Brain microvascular endothelial cell (primary cell): ENCODE data around the gene PDP2.

Experiments
- DNase-seq: peaks from one replicate; pipeline ENCODE4 v3.0.0-alpha.2; 2020
- H3K27ac ChIP-seq: fragments of 250-450 bp; sonication (Bioruptor Pico); 2 replicates; pipeline ENCODE4 v1.5.1; 2020; ENCODE audit warnings: mild to moderate bottlenecking, moderate library complexity
- H3K27me3 ChIP-seq: fragments of 250-450 bp; sonication (Bioruptor Pico); replicated peaks from 2 replicates; pipeline ENCODE4 v1.5.1; 2020; ENCODE audit warnings: mild to moderate bottlenecking
- H3K36me3 ChIP-seq: fragments of 250-450 bp; sonication (Bioruptor Pico); replicated peaks from 2 replicates; pipeline ENCODE4 v1.5.1; 2020; ENCODE audit warnings: mild to moderate bottlenecking
- H3K4me3 ChIP-seq: 2 replicates; pipeline ENCODE4 v1.5.1; 2011; ENCODE audit warnings: low read depth, mild to moderate bottlenecking, control low read depth, low read length, moderate library complexity
- CTCF ChIP-seq: IDR thresholded peaks from 2 replicates; pipeline ENCODE4 v1.5.1; 2011; ENCODE audit warnings: low read depth, mild to moderate bottlenecking, moderate library complexity, low read length, control low read depth, inconsistent platforms; ENCODE audit errors: missing control alignments
- in situ Hi-C: cut with HindIII; loops from 2 replicates; pipeline ENCODE4 v1.10.0; 2017; ENCODE audit warnings: low sequenced_read_pairs, low pct_ligation_motif_present

The PDP2 gene

DNA sequence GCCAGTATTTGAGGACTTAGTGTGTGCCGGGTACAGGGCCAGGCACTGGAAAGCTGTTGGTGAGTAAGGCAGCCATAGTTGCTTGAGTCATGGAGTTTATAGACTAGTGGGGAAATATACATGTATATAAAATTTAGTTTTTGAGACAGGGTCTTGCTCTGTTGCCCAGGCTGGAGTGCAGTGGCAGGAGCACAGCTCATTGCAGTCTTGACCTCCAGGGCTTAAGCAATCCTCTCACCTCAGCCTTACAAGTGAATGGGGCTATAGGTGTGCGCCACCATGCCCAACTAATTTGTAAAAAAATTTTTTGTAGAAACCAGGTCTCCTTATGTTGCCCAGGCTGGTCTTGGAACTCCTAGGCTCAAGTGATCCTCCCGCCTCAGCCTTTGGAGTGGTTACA lies 2.4 kb downstream of the PDP2 start:
- TF ChIP-seq CTCF, result no peak
- in situ Hi-C loops, result no loop called here
- Histone ChIP-seq H3K27ac (no peak overlapping the region), H3K27me3 (no peaks in the 10 kb centered on the region), H3K4me3 (no peak overlapping the region), H3K36me3 (peaks cover 18% of the 10 kb centered on the region)
- DNase-seq, result no peak

DNA sequence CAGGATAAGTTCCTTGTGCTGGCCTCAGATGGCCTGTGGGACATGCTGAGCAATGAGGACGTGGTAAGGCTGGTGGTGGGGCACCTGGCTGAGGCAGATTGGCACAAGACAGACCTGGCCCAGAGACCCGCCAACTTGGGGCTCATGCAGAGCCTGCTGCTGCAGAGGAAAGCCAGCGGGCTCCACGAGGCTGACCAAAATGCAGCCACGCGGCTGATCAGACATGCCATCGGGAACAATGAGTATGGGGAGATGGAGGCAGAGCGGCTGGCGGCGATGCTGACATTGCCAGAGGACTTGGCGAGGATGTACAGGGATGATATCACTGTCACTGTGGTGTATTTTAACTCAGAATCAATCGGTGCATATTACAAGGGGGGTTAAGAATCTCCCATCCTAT lies 5.2 kb downstream of the PDP2 start:
- in situ Hi-C loops, result no loop called here
- Histone ChIP-seq H3K36me3 (peaks cover 18% of the 10 kb centered on the region), H3K4me3 (no peak overlapping the region), H3K27me3 (no peaks in the 10 kb centered on the region), H3K27ac (no peak overlapping the region)
- DNase-seq, result no peak
- no peak for TF ChIP-seq CTCF

DNA sequence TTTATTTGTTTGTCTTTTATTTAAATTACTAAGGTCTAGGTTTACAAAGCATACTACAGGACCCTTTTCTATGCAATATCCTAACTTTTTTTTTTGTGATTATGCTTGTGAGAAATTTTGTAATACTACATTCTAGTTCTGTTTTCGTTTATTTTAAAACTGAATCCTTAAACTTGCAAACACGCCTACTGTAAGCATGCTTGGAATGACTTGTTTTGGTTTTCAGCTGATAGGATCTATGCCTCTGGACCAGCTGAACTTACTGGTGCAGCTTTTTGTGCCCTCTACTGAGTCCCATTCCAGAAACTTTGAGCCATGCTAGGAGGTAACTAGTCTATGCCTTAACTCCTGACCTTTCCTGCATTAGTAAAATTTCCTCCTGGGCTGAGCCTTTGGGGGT lies 6.0 kb downstream of the PDP2 start:
- H3K27ac ChIP-seq, result no peak overlapping the region
- DNase-seq, result no peak
- H3K36me3 ChIP-seq, result peaks cover 18% of the 10 kb centered on the region
- no peak overlapping the region for H3K4me3 ChIP-seq
- in situ Hi-C loops, result no loop called here
- H3K27me3 ChIP-seq, result no peaks in the 10 kb centered on the region
- TF ChIP-seq CTCF, result no peak

GRCh38 chr16:66886914-66887313 lies 6.6 kb downstream of the PDP2 start:
- in situ Hi-C loops, result no loop called here

DNA sequence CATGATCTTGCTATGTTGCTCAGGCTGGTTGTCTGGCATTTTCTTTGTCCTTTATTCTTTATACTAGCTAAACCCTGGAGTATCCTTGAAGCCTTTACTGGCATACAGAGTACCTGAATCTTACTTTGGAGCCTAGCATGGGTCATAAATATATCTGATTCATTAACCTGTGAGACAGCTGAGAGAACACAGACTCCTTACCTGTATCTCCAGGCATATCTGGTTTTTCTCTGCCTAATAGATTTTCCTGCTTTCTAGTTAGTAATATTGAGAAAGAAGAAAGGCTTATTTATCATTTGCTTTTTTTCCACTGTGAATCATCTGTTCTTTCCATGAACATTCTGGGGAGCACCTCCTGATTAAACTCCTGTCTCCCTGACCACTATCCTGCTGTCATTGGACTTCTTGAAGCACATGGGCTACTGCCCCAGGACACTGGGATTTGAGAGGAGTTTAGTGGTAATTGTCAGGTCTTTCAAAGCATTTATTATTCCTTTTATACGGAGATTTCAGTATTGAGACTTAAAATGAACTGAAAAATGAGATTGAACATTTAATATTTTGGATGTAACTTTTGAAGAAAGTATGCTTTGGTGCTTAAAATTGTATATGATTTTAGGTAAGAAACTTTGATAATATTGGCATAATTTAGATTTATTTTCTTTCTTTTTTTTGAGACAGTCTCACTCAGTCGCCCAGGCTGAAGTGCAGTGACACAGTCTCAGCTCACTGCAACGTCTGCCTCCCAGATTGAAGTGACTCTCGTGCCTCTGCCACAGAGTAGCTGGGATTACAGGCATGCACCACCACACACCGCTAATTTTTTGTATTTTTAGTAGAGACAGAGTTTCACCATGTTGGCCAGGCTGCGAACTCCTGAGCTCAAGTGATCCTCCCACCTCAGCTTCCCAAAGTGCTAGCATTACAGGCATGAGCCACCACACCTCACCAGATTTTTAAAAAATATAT lies 8.6 kb downstream of the PDP2 start:
- no peak overlapping the region for H3K27ac ChIP-seq
- no peak for DNase-seq
- in situ Hi-C loops, result no loop called here
- peaks cover 18% of the 10 kb centered on the region for H3K36me3 ChIP-seq
- H3K4me3 ChIP-seq, result no peak overlapping the region
- no peaks in the 10 kb centered on the region for H3K27me3 ChIP-seq
- TF ChIP-seq CTCF, result no peak

More at GRCh38 chr16:66886914-66887313, 6.6 kb downstream of the PDP2 start:
- no peak for TF ChIP-seq CTCF
- DNase-seq, result no peak
- peaks cover 18% of the 10 kb centered on the region for H3K36me3 ChIP-seq
- no peaks in the 10 kb centered on the region for H3K27me3 ChIP-seq
- no peak overlapping the region for H3K27ac ChIP-seq
- H3K4me3 ChIP-seq, result no peak overlapping the region
